Measurements from ENCODE around the gene SLC6A20. TPM values are rescaled to one million over a fixed set of nuclear protein-coding genes. Genes with fewer than 3 reads are reported as not detected.

The SLC6A20 gene
- total RNA-seq, 1 donor from 2014 or later: 2.9 TPM

DNA sequence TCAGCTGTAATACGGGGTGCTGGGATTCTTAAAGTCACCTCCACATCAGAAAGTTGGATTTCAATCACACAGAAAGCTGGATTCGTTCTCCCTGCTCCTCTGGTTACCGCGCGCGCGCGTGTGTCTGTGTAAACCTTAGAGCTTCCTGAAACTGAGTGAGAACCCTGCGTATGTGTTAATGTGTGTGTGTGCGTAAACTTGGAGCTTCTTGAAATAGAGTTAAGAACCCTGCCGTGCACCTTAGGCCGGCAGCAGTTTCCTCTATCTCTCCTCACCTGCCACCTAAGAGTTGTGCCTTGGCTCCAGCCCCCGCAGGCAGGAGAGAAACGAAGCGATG, 45.1 kb upstream of the SLC6A20 start:
- Histone ChIP-seq H3K4me1 (peaks cover 19% of the 10 kb centered on the region), H3K27me3 (no peaks in the 10 kb centered on the region), H3K9me3 (no peaks in the 10 kb centered on the region), H3K27ac (no peak overlapping the region), H3K36me3 (no peaks in the 10 kb centered on the region), H3K4me3 (peak overlapping the region; percentile 62 to 74)
- TF ChIP-seq, protein P1, sequence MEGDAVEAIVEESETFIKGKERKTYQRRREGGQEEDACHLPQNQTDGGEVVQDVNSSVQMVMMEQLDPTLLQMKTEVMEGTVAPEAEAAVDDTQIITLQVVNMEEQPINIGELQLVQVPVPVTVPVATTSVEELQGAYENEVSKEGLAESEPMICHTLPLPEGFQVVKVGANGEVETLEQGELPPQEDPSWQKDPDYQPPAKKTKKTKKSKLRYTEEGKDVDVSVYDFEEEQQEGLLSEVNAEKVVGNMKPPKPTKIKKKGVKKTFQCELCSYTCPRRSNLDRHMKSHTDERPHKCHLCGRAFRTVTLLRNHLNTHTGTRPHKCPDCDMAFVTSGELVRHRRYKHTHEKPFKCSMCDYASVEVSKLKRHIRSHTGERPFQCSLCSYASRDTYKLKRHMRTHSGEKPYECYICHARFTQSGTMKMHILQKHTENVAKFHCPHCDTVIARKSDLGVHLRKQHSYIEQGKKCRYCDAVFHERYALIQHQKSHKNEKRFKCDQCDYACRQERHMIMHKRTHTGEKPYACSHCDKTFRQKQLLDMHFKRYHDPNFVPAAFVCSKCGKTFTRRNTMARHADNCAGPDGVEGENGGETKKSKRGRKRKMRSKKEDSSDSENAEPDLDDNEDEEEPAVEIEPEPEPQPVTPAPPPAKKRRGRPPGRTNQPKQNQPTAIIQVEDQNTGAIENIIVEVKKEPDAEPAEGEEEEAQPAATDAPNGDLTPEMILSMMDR (IDR thresholded peaks at IDR 0.05): no peak
- TF ChIP-seq POLR2AphosphoS5 (IDR thresholded peaks at IDR 0.05; ENCODE audit: insufficient read depth in 1 of 2, low read depth in 1 of 2) (no peak), POLR2A (IDR thresholded peaks at IDR 0.05) (no peak)
- intact Hi-C loops (cut with DNase I): no loop called here
- DNase-seq (ENCODE audit: extremely low spot score in 2 of 2): no peak

DNA sequence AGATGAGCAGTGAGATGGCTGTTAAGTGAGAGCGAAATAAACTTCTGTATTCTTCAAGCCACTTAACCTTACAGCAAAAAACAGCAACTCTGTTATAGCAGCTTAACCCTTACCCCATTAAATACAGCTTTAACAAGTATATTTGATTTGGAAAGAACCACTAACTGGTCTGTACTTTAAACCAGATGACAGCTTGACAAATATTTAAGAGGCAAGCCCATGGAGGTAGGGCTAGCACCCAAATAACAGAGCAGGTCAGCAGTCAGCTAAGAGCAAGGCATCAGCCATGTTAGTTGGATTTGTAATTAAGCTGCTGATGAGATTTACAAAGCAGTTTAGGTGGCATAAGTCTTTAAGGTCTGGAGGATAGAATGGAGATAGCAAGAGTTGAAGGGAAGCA, 42.1 kb upstream of the SLC6A20 start:
- no peaks in the 10 kb centered on the region for H3K9me3 ChIP-seq
- intact Hi-C loops (cut with DNase I): no loop called here
- no peaks in the 10 kb centered on the region for H3K27me3 ChIP-seq
- H3K4me1 ChIP-seq: peaks cover 19% of the 10 kb centered on the region
- TF ChIP-seq POLR2AphosphoS5 (IDR thresholded peaks at IDR 0.05; ENCODE audit: insufficient read depth in 1 of 2, low read depth in 1 of 2): no peak
- TF ChIP-seq, protein P1 (IDR thresholded peaks at IDR 0.05): no peak
- no peak for TF ChIP-seq POLR2A (IDR thresholded peaks at IDR 0.05)
- DNase-seq (ENCODE audit: extremely low spot score in 2 of 2): no peak
- H3K27ac ChIP-seq: no peak overlapping the region
- H3K36me3 ChIP-seq: peaks cover 0 to 21% of the 10 kb centered on the region in 2 donors
- no peak overlapping the region for H3K4me3 ChIP-seq

DNA sequence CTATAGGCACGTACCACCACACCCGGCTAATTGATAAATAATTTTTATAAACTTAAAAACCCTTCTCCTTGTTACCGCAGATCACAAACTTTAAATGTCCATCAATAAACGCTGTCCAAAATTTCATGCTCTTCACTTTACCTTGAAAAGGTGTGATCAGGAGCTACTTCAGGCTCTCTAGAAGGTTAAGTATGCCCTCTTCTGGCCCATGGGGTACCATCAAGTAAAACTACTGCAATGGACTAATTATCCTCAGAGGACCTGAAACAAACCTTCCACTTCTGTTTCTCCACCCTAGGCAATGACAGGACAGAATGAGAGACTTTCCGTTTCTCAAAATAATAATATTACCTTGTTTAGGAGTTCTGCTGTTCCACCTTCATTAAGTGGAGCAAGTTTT, 36.4 kb upstream of the SLC6A20 start:
- intact Hi-C loops (cut with DNase I): no loop called here
- H3K9me3 ChIP-seq: no peaks in the 10 kb centered on the region
- H3K4me1 ChIP-seq: no peaks in the 10 kb centered on the region
- H3K36me3 ChIP-seq: peaks cover 0 to 31% of the 10 kb centered on the region in 2 donors
- no peak overlapping the region for H3K4me3 ChIP-seq
- H3K27ac ChIP-seq: no peak overlapping the region
- TF ChIP-seq POLR2AphosphoS5 (IDR thresholded peaks at IDR 0.05; ENCODE audit: insufficient read depth in 1 of 2, low read depth in 1 of 2) (no peak), POLR2A (IDR thresholded peaks at IDR 0.05) (no peak)
- TF ChIP-seq, protein P1 (IDR thresholded peaks at IDR 0.05): no peak
- no peaks in the 10 kb centered on the region for H3K27me3 ChIP-seq
- no peak for DNase-seq (ENCODE audit: extremely low spot score in 2 of 2)

DNA sequence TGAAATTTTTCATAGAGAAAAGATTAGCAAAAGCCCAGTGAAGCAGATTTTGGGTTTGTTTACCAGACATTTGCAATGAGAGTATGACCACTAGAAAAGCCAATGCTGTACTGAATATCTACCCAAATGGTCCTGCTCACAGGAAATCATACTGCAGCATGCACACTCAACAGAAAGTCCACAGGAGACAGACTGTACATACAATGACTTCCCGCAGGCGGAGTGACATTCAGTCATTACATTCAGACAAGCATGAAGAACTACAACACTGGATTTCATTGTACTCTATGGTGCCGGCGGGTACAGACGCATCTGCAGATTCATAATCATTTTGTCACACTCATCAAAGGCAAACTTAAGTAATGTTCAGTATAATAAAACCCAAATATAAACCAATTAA, 33.8 kb upstream of the SLC6A20 start:
- Histone ChIP-seq H3K27me3 (no peaks in the 10 kb centered on the region), H3K4me3 (no peak overlapping the region), H3K9me3 (no peaks in the 10 kb centered on the region), H3K36me3 (peaks cover 0 to 46% of the 10 kb centered on the region in 2 donors), H3K27ac (no peak overlapping the region), H3K4me1 (no peaks in the 10 kb centered on the region)
- intact Hi-C loops (cut with DNase I): no loop called here
- TF ChIP-seq, protein P1 (IDR thresholded peaks at IDR 0.05): no peak
- TF ChIP-seq POLR2A (IDR thresholded peaks at IDR 0.05): no peak
- no peak for TF ChIP-seq POLR2AphosphoS5 (IDR thresholded peaks at IDR 0.05; ENCODE audit: insufficient read depth in 1 of 2, low read depth in 1 of 2)
- no peak for DNase-seq (ENCODE audit: extremely low spot score in 2 of 2)

DNA sequence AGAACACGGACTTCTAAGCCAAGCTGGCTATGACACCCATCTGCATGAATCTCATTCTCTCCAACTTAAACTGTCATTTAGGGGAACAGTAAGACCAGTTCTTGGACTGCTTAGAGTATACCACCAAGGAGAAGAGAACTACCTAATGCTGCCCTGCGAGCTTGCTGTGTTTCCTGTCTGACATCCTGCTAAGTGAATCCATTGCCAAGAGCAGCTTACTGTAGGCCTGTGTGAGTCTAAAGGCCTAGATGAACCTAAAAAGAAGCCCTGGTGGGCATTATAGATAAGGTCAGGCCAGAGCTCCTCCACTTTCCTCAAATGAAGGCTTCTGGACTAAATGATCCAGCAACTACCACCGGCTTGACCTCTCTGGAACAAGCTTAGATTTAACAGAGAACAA, 30.6 kb upstream of the SLC6A20 start:
- Histone ChIP-seq H3K4me1 (no peaks in the 10 kb centered on the region), H3K27ac (no peak overlapping the region), H3K27me3 (no peaks in the 10 kb centered on the region), H3K36me3 (peaks cover 0 to 34% of the 10 kb centered on the region in 2 donors), H3K9me3 (no peaks in the 10 kb centered on the region), H3K4me3 (no peak overlapping the region)
- no peak for DNase-seq (ENCODE audit: extremely low spot score in 2 of 2)
- intact Hi-C loops (cut with DNase I): no loop called here
- TF ChIP-seq, protein P1 (IDR thresholded peaks at IDR 0.05): no peak
- TF ChIP-seq POLR2A (IDR thresholded peaks at IDR 0.05): no peak
- TF ChIP-seq POLR2AphosphoS5 (IDR thresholded peaks at IDR 0.05; ENCODE audit: insufficient read depth in 1 of 2, low read depth in 1 of 2): no peak
